GM23338 (cell line): ENCODE measurements around the gene LUC7L2. TPM values are rescaled to one million over a fixed set of nuclear protein-coding genes. Genes with fewer than 3 reads are reported as not detected.

Source experiments
- ATAC-seq: fragments of 200-7000 bp; cut with Tn5 transposase; 3 replicates; pipeline ENCODE4 v1.9.1; 2020
- DNase-seq: peaks from one replicate; pipeline ENCODE4 v3.0.0-alpha.2; 2015; ENCODE audit warnings: low spot score
- H2AFZ ChIP-seq: fragments of 200-600 bp; sonication (generic); 2 replicates; pipeline ENCODE4 v1.8.0; 2016; ENCODE audit warnings: antibody characterized with exemption, mild to moderate bottlenecking, moderate library complexity
- H3F3A ChIP-seq: fragments of 200-600 bp; sonication (generic); replicated peaks from 2 replicates; pipeline ENCODE4 v1.8.0; 2017; ENCODE audit warnings: antibody characterized with exemption, mixed run types, low read depth
- H3K27ac ChIP-seq: fragments of 200-600 bp; sonication (generic); 2 replicates; pipeline ENCODE4 v1.6.1; 2016; ENCODE audit warnings: low read depth
- H3K27me3 ChIP-seq: fragments of 200-600 bp; sonication (generic); 2 replicates; pipeline ENCODE4 v1.8.0; 2016; ENCODE audit warnings: mild to moderate bottlenecking, mixed run types, moderate library complexity; ENCODE audit not compliant: insufficient read depth
- H3K36me3 ChIP-seq: fragments of 200-600 bp; sonication (generic); 2 replicates; pipeline ENCODE4 v1.8.0; 2016; ENCODE audit warnings: mild to moderate bottlenecking; ENCODE audit not compliant: insufficient read depth
- H3K4me1 ChIP-seq: fragments of 200-600 bp; sonication (generic); 2 replicates; pipeline ENCODE4 v1.8.0; 2016; ENCODE audit warnings: mild to moderate bottlenecking, moderate library complexity; ENCODE audit not compliant: insufficient read depth
- H3K4me2 ChIP-seq: fragments of 200-600 bp; sonication (generic); 2 replicates; pipeline ENCODE4 v1.7.1; 2017; ENCODE audit warnings: mixed run types
- H3K4me3 ChIP-seq: fragments of 200-600 bp; sonication (generic); 2 replicates; pipeline ENCODE4 v1.6.1; 2016; ENCODE audit warnings: mixed run types
- H3K79me2 ChIP-seq: fragments of 200-600 bp; sonication (generic); replicated peaks from 2 replicates; pipeline ENCODE4 v1.8.0; 2017; ENCODE audit warnings: mild to moderate bottlenecking; ENCODE audit not compliant: insufficient read depth
- H3K9me2 ChIP-seq: fragments of 200-600 bp; sonication (generic); 2 replicates; pipeline ENCODE4 v1.8.0; 2017; ENCODE audit not compliant: insufficient read depth
- H4K20me1 ChIP-seq: fragments of 200-600 bp; sonication (generic); replicated peaks from 2 replicates; pipeline ENCODE4 v1.8.0; 2017; ENCODE audit warnings: mild to moderate bottlenecking; ENCODE audit not compliant: insufficient read depth
- H3K27ac Mint-ChIP-seq: 2 replicates; pipeline ENCODE4 v1.8.0; 2020; ENCODE audit warnings: inconsistent platforms, mild to moderate bottlenecking, moderate library complexity, mixed read lengths
- H3K27me3 Mint-ChIP-seq: 3 replicates; pipeline ENCODE4 v1.8.0; 2022; ENCODE audit warnings: low read depth, mild to moderate bottlenecking, moderate library complexity, mixed read lengths, inconsistent platforms; ENCODE audit not compliant: insufficient read depth, poor library complexity
- H3K36me3 Mint-ChIP-seq: 3 replicates; pipeline ENCODE4 v1.8.0; 2021; ENCODE audit warnings: low read depth, mild to moderate bottlenecking, inconsistent platforms, moderate library complexity, mixed read lengths
- H3K4me1 Mint-ChIP-seq: 3 replicates; pipeline ENCODE4 v1.8.0; 2020; ENCODE audit warnings: mild to moderate bottlenecking, inconsistent platforms, mixed read lengths
- H3K4me3 Mint-ChIP-seq: 3 replicates; pipeline ENCODE4 v1.8.0; 2021; ENCODE audit warnings: moderate library complexity, mild to moderate bottlenecking, inconsistent platforms, mixed read lengths
- H3K9me3 Mint-ChIP-seq: 3 replicates; pipeline ENCODE4 v1.8.0; 2020; ENCODE audit warnings: moderate library complexity, mild to moderate bottlenecking, inconsistent platforms, mixed read lengths
- CREB1 ChIP-seq: fragments of 250-450 bp; sonication (Bioruptor Pico); IDR thresholded peaks from 2 replicates; pipeline ENCODE4 v1.5.0; 2020; ENCODE audit warnings: low read depth, mild to moderate bottlenecking, moderate library complexity
- EZH2 ChIP-seq: fragments of 200-600 bp; sonication (generic); IDR thresholded peaks from one replicate; pipeline ENCODE4 v1.8.0; 2017; ENCODE audit warnings: antibody characterized with exemption, mild to moderate bottlenecking, low read depth; ENCODE audit not compliant: unreplicated experiment
- EZH2phosphoT487 ChIP-seq: fragments of 200-600 bp; sonication (generic); IDR thresholded peaks from one replicate; pipeline ENCODE4 v1.8.1; 2018; ENCODE audit warnings: antibody characterized with exemption; ENCODE audit not compliant: unreplicated experiment
- NANOG ChIP-seq: IDR thresholded peaks from 2 replicates; pipeline ENCODE4 v1.6.1; 2016; ENCODE audit warnings: antibody characterized with exemption, borderline replicate concordance
- POLR2AphosphoS5 ChIP-seq: IDR thresholded peaks from 2 replicates; pipeline ENCODE4 v1.6.1; 2016; ENCODE audit warnings: antibody characterized with exemption, low read depth
- STAT1 ChIP-seq: IDR thresholded peaks from one replicate; pipeline ENCODE4 v1.6.1; 2016; ENCODE audit warnings: antibody characterized with exemption; ENCODE audit not compliant: unreplicated experiment
- ZNF114 ChIP-seq: fragments of 250-450 bp; sonication (Bioruptor Pico); IDR thresholded peaks from 2 replicates; pipeline ENCODE4 v1.5.0; 2020; ENCODE audit warnings: mild to moderate bottlenecking, moderate library complexity
- ZNF331 ChIP-seq: fragments of 250-450 bp; sonication (Bioruptor Pico); IDR thresholded peaks from 2 replicates; pipeline ENCODE4 v1.5.0; 2020; ENCODE audit warnings: low read depth, mild to moderate bottlenecking, moderate library complexity
- polyA plus RNA-seq: library from polyadenylated mRNA; unstranded; fragments of >200 nt; fragmentation: Nextera tagmentation; extraction: Ambion mirVana; gene quantifications from 2 replicates; pipeline ENCODE4 v1.2.1, GENCODE V29; 2016
- total RNA-seq: library from RNA; depleted of rRNA; stranded (reverse); fragments of >200 nt; shearing (Covaris generic); gene quantifications from 2 replicates; pipeline ENCODE4 v1.2.3, GENCODE V29; 2014
- TF ChIP-seq, protein P1 (sequence below): IDR thresholded peaks from one replicate; pipeline ENCODE4 v1.6.1; 2018; ENCODE audit warnings: antibody characterized with exemption; ENCODE audit not compliant: unreplicated experiment
- TF ChIP-seq, protein P2 (sequence below): fragments of 250-450 bp; sonication (Bioruptor Pico); IDR thresholded peaks from 2 replicates; pipeline ENCODE4 v1.5.0; 2020; ENCODE audit warnings: mild to moderate bottlenecking, moderate library complexity
- TF ChIP-seq, protein P3 (sequence below), 2 experiments: fragments of 200-600 bp in 1 of 2; sonication (generic) in 1 of 2; conservative IDR thresholded peaks; 2 replicates each; pipeline versions ENCODE4 v1.5.1 to v1.6.1; 2016 to 2017; ENCODE audit warnings: antibody characterized with exemption in 2 of 2, low read depth in 2 of 2, mild to moderate bottlenecking in 2 of 2, moderate library complexity in 1 of 2
- TF ChIP-seq, protein P4 (sequence below): IDR thresholded peaks from 2 replicates; pipeline ENCODE4 v1.6.1; 2016; ENCODE audit warnings: antibody characterized with exemption

LUC7L2 gene
- total and polyA plus RNA-seq, 2 experiments from 2014 or later: 40.3 to 57.3 TPM

DNA sequence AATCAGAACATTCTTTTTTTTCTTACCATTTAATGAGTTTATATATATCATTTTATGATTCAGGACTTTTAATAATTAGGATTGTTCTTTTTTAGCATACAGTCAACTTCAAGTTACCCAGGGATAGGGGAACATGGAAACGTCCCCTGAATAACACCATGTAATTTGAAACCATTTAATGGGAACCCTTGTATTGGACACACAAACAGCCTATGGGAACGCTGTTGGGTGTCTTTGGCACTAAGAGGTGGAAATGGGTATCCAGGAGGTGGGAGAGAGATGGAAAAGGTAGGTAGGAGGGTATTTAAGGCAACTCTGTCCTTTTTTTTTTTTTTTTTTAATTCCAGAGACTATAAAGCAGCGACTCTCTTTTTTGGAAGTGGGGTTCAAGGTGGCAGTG is 2.6 kb downstream of the LUC7L2 start:
- TF ChIP-seq ZNF114 (CRISPR knock-in tag): no peak
- TF ChIP-seq POLR2AphosphoS5: no peak
- TF ChIP-seq CREB1: no peak
- no peak for TF ChIP-seq ZNF331
- TF ChIP-seq, protein P1, sequence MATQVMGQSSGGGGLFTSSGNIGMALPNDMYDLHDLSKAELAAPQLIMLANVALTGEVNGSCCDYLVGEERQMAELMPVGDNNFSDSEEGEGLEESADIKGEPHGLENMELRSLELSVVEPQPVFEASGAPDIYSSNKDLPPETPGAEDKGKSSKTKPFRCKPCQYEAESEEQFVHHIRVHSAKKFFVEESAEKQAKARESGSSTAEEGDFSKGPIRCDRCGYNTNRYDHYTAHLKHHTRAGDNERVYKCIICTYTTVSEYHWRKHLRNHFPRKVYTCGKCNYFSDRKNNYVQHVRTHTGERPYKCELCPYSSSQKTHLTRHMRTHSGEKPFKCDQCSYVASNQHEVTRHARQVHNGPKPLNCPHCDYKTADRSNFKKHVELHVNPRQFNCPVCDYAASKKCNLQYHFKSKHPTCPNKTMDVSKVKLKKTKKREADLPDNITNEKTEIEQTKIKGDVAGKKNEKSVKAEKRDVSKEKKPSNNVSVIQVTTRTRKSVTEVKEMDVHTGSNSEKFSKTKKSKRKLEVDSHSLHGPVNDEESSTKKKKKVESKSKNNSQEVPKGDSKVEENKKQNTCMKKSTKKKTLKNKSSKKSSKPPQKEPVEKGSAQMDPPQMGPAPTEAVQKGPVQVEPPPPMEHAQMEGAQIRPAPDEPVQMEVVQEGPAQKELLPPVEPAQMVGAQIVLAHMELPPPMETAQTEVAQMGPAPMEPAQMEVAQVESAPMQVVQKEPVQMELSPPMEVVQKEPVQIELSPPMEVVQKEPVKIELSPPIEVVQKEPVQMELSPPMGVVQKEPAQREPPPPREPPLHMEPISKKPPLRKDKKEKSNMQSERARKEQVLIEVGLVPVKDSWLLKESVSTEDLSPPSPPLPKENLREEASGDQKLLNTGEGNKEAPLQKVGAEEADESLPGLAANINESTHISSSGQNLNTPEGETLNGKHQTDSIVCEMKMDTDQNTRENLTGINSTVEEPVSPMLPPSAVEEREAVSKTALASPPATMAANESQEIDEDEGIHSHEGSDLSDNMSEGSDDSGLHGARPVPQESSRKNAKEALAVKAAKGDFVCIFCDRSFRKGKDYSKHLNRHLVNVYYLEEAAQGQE: no peak
- TF ChIP-seq, protein P2, sequence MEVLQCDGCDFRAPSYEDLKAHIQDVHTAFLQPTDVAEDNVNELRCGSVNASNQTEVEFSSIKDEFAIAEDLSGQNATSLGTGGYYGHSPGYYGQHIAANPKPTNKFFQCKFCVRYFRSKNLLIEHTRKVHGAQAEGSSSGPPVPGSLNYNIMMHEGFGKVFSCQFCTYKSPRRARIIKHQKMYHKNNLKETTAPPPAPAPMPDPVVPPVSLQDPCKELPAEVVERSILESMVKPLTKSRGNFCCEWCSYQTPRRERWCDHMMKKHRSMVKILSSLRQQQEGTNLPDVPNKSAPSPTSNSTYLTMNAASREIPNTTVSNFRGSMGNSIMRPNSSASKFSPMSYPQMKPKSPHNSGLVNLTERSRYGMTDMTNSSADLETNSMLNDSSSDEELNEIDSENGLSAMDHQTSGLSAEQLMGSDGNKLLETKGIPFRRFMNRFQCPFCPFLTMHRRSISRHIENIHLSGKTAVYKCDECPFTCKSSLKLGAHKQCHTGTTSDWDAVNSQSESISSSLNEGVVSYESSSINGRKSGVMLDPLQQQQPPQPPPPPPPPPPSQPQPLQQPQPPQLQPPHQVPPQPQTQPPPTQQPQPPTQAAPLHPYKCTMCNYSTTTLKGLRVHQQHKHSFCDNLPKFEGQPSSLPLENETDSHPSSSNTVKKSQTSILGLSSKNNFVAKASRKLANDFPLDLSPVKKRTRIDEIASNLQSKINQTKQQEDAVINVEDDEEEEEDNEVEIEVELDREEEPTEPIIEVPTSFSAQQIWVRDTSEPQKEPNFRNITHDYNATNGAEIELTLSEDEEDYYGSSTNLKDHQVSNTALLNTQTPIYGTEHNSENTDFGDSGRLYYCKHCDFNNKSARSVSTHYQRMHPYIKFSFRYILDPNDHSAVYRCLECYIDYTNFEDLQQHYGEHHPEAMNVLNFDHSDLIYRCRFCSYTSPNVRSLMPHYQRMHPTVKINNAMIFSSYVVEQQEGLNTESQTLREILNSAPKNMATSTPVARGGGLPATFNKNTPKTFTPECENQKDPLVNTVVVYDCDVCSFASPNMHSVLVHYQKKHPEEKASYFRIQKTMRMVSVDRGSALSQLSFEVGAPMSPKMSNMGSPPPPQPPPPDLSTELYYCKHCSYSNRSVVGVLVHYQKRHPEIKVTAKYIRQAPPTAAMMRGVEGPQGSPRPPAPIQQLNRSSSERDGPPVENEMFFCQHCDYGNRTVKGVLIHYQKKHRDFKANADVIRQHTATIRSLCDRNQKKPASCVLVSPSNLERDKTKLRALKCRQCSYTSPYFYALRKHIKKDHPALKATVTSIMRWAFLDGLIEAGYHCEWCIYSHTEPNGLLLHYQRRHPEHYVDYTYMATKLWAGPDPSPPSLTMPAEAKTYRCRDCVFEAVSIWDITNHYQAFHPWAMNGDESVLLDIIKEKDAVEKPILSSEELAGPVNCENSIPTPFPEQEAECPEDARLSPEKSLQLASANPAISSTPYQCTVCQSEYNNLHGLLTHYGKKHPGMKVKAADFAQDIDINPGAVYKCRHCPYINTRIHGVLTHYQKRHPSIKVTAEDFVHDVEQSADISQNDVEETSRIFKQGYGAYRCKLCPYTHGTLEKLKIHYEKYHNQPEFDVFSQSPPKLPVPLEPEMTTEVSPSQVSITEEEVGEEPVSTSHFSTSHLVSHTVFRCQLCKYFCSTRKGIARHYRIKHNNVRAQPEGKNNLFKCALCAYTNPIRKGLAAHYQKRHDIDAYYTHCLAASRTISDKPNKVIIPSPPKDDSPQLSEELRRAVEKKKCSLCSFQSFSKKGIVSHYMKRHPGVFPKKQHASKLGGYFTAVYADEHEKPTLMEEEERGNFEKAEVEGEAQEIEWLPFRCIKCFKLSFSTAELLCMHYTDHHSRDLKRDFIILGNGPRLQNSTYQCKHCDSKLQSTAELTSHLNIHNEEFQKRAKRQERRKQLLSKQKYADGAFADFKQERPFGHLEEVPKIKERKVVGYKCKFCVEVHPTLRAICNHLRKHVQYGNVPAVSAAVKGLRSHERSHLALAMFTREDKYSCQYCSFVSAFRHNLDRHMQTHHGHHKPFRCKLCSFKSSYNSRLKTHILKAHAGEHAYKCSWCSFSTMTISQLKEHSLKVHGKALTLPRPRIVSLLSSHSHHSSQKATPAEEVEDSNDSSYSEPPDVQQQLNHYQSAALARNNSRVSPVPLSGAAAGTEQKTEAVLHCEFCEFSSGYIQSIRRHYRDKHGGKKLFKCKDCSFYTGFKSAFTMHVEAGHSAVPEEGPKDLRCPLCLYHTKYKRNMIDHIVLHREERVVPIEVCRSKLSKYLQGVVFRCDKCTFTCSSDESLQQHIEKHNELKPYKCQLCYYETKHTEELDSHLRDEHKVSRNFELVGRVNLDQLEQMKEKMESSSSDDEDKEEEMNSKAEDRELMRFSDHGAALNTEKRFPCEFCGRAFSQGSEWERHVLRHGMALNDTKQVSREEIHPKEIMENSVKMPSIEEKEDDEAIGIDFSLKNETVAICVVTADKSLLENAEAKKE (CRISPR knock-in tag): no peak
- TF ChIP-seq EZH2phosphoT487: no peak
- TF ChIP-seq, protein P3, sequence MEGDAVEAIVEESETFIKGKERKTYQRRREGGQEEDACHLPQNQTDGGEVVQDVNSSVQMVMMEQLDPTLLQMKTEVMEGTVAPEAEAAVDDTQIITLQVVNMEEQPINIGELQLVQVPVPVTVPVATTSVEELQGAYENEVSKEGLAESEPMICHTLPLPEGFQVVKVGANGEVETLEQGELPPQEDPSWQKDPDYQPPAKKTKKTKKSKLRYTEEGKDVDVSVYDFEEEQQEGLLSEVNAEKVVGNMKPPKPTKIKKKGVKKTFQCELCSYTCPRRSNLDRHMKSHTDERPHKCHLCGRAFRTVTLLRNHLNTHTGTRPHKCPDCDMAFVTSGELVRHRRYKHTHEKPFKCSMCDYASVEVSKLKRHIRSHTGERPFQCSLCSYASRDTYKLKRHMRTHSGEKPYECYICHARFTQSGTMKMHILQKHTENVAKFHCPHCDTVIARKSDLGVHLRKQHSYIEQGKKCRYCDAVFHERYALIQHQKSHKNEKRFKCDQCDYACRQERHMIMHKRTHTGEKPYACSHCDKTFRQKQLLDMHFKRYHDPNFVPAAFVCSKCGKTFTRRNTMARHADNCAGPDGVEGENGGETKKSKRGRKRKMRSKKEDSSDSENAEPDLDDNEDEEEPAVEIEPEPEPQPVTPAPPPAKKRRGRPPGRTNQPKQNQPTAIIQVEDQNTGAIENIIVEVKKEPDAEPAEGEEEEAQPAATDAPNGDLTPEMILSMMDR (conservative IDR thresholded peaks at IDR 0.05; ENCODE audit: low read depth in 2 of 2): no peak
- no peak for TF ChIP-seq NANOG
- TF ChIP-seq EZH2: no peak
- TF ChIP-seq, protein P4, sequence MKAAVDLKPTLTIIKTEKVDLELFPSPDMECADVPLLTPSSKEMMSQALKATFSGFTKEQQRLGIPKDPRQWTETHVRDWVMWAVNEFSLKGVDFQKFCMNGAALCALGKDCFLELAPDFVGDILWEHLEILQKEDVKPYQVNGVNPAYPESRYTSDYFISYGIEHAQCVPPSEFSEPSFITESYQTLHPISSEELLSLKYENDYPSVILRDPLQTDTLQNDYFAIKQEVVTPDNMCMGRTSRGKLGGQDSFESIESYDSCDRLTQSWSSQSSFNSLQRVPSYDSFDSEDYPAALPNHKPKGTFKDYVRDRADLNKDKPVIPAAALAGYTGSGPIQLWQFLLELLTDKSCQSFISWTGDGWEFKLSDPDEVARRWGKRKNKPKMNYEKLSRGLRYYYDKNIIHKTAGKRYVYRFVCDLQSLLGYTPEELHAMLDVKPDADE: no peak
- no peak for TF ChIP-seq STAT1
- H4K20me1 ChIP-seq: peaks cover 16% of the 10 kb centered on the region
- Mint-ChIP-seq H3K36me3 (peaks cover 17% of the 10 kb centered on the region), H3K9me3 (no peaks in the 10 kb centered on the region), H3K27ac (no peak overlapping the region), H3K4me3 (peak overlapping the region; percentile 90), H3K27me3 (peaks cover 14% of the 10 kb centered on the region), H3K4me1 (peaks cover 24% of the 10 kb centered on the region)
- no peak overlapping the region for H2AFZ ChIP-seq
- ATAC-seq (peak; percentile 2; the same call in 1 of the 3 replicates), DNase-seq (peak; percentile 70)
- 0 out of 2 replicates have a peak, but pooled peaks cover 6% of the 10 kb centered on the region for H3F3A ChIP-seq
- peak overlapping the region; percentile 71 for H3K4me3 ChIP-seq
- no peak overlapping the region for H3K27ac ChIP-seq
- peaks cover 68% of the 10 kb centered on the region for H3K79me2 ChIP-seq
- peaks cover 19% of the 10 kb centered on the region for H3K4me1 ChIP-seq
- no peaks in the 10 kb centered on the region for H3K27me3 ChIP-seq
- H3K9me2 ChIP-seq: no peaks in the 10 kb centered on the region
- peak overlapping the region; percentile 81 for H3K4me2 ChIP-seq
- no peaks in the 10 kb centered on the region for H3K36me3 ChIP-seq
